GM23338 (cell line): ENCODE data around the gene ATP10B. TPM values are rescaled to one million over a fixed set of nuclear protein-coding genes. Genes with fewer than 3 reads are reported as not detected.

Source experiments
- ATAC-seq: fragments of 200-7000 bp; cut with Tn5 transposase; 3 replicates; pipeline ENCODE4 v1.9.1; 2020
- DNase-seq: peaks from one replicate; pipeline ENCODE4 v3.0.0-alpha.2; 2015; ENCODE audit warnings: low spot score
- H2AFZ ChIP-seq: fragments of 200-600 bp; sonication (generic); 2 replicates; pipeline ENCODE4 v1.8.0; 2016; ENCODE audit warnings: antibody characterized with exemption, mild to moderate bottlenecking, moderate library complexity
- H3F3A ChIP-seq: fragments of 200-600 bp; sonication (generic); replicated peaks from 2 replicates; pipeline ENCODE4 v1.8.0; 2017; ENCODE audit warnings: antibody characterized with exemption, mixed run types, low read depth
- H3K27ac ChIP-seq: fragments of 200-600 bp; sonication (generic); 2 replicates; pipeline ENCODE4 v1.6.1; 2016; ENCODE audit warnings: low read depth
- H3K27me3 ChIP-seq: fragments of 200-600 bp; sonication (generic); 2 replicates; pipeline ENCODE4 v1.8.0; 2016; ENCODE audit warnings: mild to moderate bottlenecking, mixed run types, moderate library complexity; ENCODE audit not compliant: insufficient read depth
- H3K36me3 ChIP-seq: fragments of 200-600 bp; sonication (generic); 2 replicates; pipeline ENCODE4 v1.8.0; 2016; ENCODE audit warnings: mild to moderate bottlenecking; ENCODE audit not compliant: insufficient read depth
- H3K4me1 ChIP-seq: fragments of 200-600 bp; sonication (generic); 2 replicates; pipeline ENCODE4 v1.8.0; 2016; ENCODE audit warnings: mild to moderate bottlenecking, moderate library complexity; ENCODE audit not compliant: insufficient read depth
- H3K4me2 ChIP-seq: fragments of 200-600 bp; sonication (generic); 2 replicates; pipeline ENCODE4 v1.7.1; 2017; ENCODE audit warnings: mixed run types
- H3K4me3 ChIP-seq: fragments of 200-600 bp; sonication (generic); 2 replicates; pipeline ENCODE4 v1.6.1; 2016; ENCODE audit warnings: mixed run types
- H3K79me2 ChIP-seq: fragments of 200-600 bp; sonication (generic); replicated peaks from 2 replicates; pipeline ENCODE4 v1.8.0; 2017; ENCODE audit warnings: mild to moderate bottlenecking; ENCODE audit not compliant: insufficient read depth
- H3K9me2 ChIP-seq: fragments of 200-600 bp; sonication (generic); 2 replicates; pipeline ENCODE4 v1.8.0; 2017; ENCODE audit not compliant: insufficient read depth
- H4K20me1 ChIP-seq: fragments of 200-600 bp; sonication (generic); replicated peaks from 2 replicates; pipeline ENCODE4 v1.8.0; 2017; ENCODE audit warnings: mild to moderate bottlenecking; ENCODE audit not compliant: insufficient read depth
- H3K27ac Mint-ChIP-seq: 2 replicates; pipeline ENCODE4 v1.8.0; 2020; ENCODE audit warnings: inconsistent platforms, mild to moderate bottlenecking, moderate library complexity, mixed read lengths
- H3K27me3 Mint-ChIP-seq: 3 replicates; pipeline ENCODE4 v1.8.0; 2022; ENCODE audit warnings: low read depth, mild to moderate bottlenecking, moderate library complexity, mixed read lengths, inconsistent platforms; ENCODE audit not compliant: insufficient read depth, poor library complexity
- H3K36me3 Mint-ChIP-seq: 3 replicates; pipeline ENCODE4 v1.8.0; 2021; ENCODE audit warnings: low read depth, mild to moderate bottlenecking, inconsistent platforms, moderate library complexity, mixed read lengths
- H3K4me1 Mint-ChIP-seq: 3 replicates; pipeline ENCODE4 v1.8.0; 2020; ENCODE audit warnings: mild to moderate bottlenecking, inconsistent platforms, mixed read lengths
- H3K4me3 Mint-ChIP-seq: 3 replicates; pipeline ENCODE4 v1.8.0; 2021; ENCODE audit warnings: moderate library complexity, mild to moderate bottlenecking, inconsistent platforms, mixed read lengths
- H3K9me3 Mint-ChIP-seq: 3 replicates; pipeline ENCODE4 v1.8.0; 2020; ENCODE audit warnings: moderate library complexity, mild to moderate bottlenecking, inconsistent platforms, mixed read lengths
- ETS1 ChIP-seq: IDR thresholded peaks from 2 replicates; pipeline ENCODE4 v1.6.1; 2016; ENCODE audit warnings: antibody characterized with exemption
- EZH2phosphoT487 ChIP-seq: fragments of 200-600 bp; sonication (generic); IDR thresholded peaks from one replicate; pipeline ENCODE4 v1.8.1; 2018; ENCODE audit warnings: antibody characterized with exemption; ENCODE audit not compliant: unreplicated experiment
- JUNB ChIP-seq: IDR thresholded peaks from one replicate; pipeline ENCODE4 v1.6.1; 2016; ENCODE audit warnings: antibody characterized with exemption; ENCODE audit not compliant: unreplicated experiment
- NANOG ChIP-seq: IDR thresholded peaks from 2 replicates; pipeline ENCODE4 v1.6.1; 2016; ENCODE audit warnings: antibody characterized with exemption, borderline replicate concordance
- POLR2AphosphoS5 ChIP-seq: IDR thresholded peaks from 2 replicates; pipeline ENCODE4 v1.6.1; 2016; ENCODE audit warnings: antibody characterized with exemption, low read depth
- STAT1 ChIP-seq: IDR thresholded peaks from one replicate; pipeline ENCODE4 v1.6.1; 2016; ENCODE audit warnings: antibody characterized with exemption; ENCODE audit not compliant: unreplicated experiment
- ZNF331 ChIP-seq: fragments of 250-450 bp; sonication (Bioruptor Pico); IDR thresholded peaks from 2 replicates; pipeline ENCODE4 v1.5.0; 2020; ENCODE audit warnings: low read depth, mild to moderate bottlenecking, moderate library complexity
- ZNF462 ChIP-seq: fragments of 250-450 bp; sonication (Bioruptor Pico); IDR thresholded peaks from 2 replicates; pipeline ENCODE4 v1.5.0; 2020; ENCODE audit warnings: mild to moderate bottlenecking, moderate library complexity
- polyA plus RNA-seq: library from polyadenylated mRNA; unstranded; fragments of >200 nt; fragmentation: Nextera tagmentation; extraction: Ambion mirVana; gene quantifications from 2 replicates; pipeline ENCODE4 v1.2.1, GENCODE V29; 2016
- total RNA-seq: library from RNA; depleted of rRNA; stranded (reverse); fragments of >200 nt; shearing (Covaris generic); gene quantifications from 2 replicates; pipeline ENCODE4 v1.2.3, GENCODE V29; 2014
- TF ChIP-seq, protein P1 (sequence below): IDR thresholded peaks from one replicate; pipeline ENCODE4 v1.6.1; 2018; ENCODE audit warnings: antibody characterized with exemption; ENCODE audit not compliant: unreplicated experiment
- TF ChIP-seq, protein P2 (sequence below), 2 experiments: fragments of 200-600 bp in 1 of 2; sonication (generic) in 1 of 2; conservative IDR thresholded peaks; 2 replicates each; pipeline versions ENCODE4 v1.5.1 to v1.6.1; 2016 to 2017; ENCODE audit warnings: antibody characterized with exemption in 2 of 2, low read depth in 2 of 2, mild to moderate bottlenecking in 2 of 2, moderate library complexity in 1 of 2

The ATP10B gene
- total and polyA plus RNA-seq, 2 experiments from 2014 or later, result 0.11 to 0.14 TPM

DNA sequence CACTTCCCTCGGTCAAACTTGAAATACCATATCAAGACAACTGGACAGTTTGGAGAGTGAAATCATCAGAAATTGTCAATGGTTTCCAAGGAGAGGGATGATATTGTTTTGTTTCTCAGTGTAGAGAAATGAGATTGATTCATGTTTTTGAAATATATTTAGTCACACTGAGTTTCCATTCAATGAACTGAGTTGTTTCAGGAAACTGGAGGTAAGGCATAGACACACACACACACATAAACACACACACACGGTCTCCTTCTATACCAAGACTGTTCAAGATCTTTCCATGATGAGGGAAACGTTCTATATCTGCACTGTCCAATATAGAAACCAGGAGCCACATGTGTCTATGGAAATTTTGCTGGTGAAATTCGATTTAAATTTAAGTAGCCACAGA lies 247.5 kb downstream of the ATP10B start:
- H3K4me3 Mint-ChIP-seq, result no peak overlapping the region
- Histone ChIP-seq H3K79me2 (no peaks in the 10 kb centered on the region), H3K4me2 (no peak overlapping the region), H4K20me1 (no peaks in the 10 kb centered on the region), H2AFZ (no peak overlapping the region), H3K9me2 (no peaks in the 10 kb centered on the region), H3K27ac (no peak overlapping the region), H3K27me3 (no peaks in the 10 kb centered on the region), H3K36me3 (no peaks in the 10 kb centered on the region), H3K4me3 (no peak overlapping the region), H3F3A (no peaks in the 10 kb centered on the region), H3K4me1 (no peaks in the 10 kb centered on the region)
- TF ChIP-seq POLR2AphosphoS5 (no peak), JUNB (no peak)
- no peaks in the 10 kb centered on the region for H3K9me3 Mint-ChIP-seq
- peaks cover 1% of the 10 kb centered on the region for H3K27me3 Mint-ChIP-seq
- H3K4me1 Mint-ChIP-seq, result no peaks in the 10 kb centered on the region
- ATAC-seq, result no peak
- DNase-seq, result no peak
- H3K27ac Mint-ChIP-seq, result no peak overlapping the region
- H3K36me3 Mint-ChIP-seq, result no peaks in the 10 kb centered on the region

- H3K4me3 Mint-ChIP-seq, result no peak overlapping the region
- no peaks in the 10 kb centered on the region for H3K27me3 ChIP-seq
- no peaks in the 10 kb centered on the region for H3K36me3 ChIP-seq
- no peak overlapping the region for H2AFZ ChIP-seq
- no peaks in the 10 kb centered on the region for H3K79me2 ChIP-seq
- no peaks in the 10 kb centered on the region for H3K36me3 Mint-ChIP-seq
- no peak overlapping the region for H3K27ac Mint-ChIP-seq
- H3F3A ChIP-seq, result no peaks in the 10 kb centered on the region
- no peaks in the 10 kb centered on the region for H4K20me1 ChIP-seq
- no peak overlapping the region for H3K4me3 ChIP-seq
- peaks cover 1% of the 10 kb centered on the region for H3K27me3 Mint-ChIP-seq
- H3K4me2 ChIP-seq, result no peak overlapping the region
- H3K9me2 ChIP-seq, result no peaks in the 10 kb centered on the region
- H3K4me1 Mint-ChIP-seq, result no peaks in the 10 kb centered on the region
- ATAC-seq (no peak), DNase-seq (no peak)
- no peak overlapping the region for H3K27ac ChIP-seq
- H3K4me1 ChIP-seq, result no peaks in the 10 kb centered on the region
- no peaks in the 10 kb centered on the region for H3K9me3 Mint-ChIP-seq
- TF ChIP-seq ZNF462 (CRISPR knock-in tag), result no peak
- TF ChIP-seq EZH2phosphoT487, result no peak
- no peak for TF ChIP-seq ETS1
- TF ChIP-seq POLR2AphosphoS5, result no peak
- TF ChIP-seq NANOG, result no peak
- no peak for TF ChIP-seq STAT1
- TF ChIP-seq, protein P1, sequence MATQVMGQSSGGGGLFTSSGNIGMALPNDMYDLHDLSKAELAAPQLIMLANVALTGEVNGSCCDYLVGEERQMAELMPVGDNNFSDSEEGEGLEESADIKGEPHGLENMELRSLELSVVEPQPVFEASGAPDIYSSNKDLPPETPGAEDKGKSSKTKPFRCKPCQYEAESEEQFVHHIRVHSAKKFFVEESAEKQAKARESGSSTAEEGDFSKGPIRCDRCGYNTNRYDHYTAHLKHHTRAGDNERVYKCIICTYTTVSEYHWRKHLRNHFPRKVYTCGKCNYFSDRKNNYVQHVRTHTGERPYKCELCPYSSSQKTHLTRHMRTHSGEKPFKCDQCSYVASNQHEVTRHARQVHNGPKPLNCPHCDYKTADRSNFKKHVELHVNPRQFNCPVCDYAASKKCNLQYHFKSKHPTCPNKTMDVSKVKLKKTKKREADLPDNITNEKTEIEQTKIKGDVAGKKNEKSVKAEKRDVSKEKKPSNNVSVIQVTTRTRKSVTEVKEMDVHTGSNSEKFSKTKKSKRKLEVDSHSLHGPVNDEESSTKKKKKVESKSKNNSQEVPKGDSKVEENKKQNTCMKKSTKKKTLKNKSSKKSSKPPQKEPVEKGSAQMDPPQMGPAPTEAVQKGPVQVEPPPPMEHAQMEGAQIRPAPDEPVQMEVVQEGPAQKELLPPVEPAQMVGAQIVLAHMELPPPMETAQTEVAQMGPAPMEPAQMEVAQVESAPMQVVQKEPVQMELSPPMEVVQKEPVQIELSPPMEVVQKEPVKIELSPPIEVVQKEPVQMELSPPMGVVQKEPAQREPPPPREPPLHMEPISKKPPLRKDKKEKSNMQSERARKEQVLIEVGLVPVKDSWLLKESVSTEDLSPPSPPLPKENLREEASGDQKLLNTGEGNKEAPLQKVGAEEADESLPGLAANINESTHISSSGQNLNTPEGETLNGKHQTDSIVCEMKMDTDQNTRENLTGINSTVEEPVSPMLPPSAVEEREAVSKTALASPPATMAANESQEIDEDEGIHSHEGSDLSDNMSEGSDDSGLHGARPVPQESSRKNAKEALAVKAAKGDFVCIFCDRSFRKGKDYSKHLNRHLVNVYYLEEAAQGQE, result no peak
- TF ChIP-seq JUNB, result no peak
- TF ChIP-seq, protein P2, sequence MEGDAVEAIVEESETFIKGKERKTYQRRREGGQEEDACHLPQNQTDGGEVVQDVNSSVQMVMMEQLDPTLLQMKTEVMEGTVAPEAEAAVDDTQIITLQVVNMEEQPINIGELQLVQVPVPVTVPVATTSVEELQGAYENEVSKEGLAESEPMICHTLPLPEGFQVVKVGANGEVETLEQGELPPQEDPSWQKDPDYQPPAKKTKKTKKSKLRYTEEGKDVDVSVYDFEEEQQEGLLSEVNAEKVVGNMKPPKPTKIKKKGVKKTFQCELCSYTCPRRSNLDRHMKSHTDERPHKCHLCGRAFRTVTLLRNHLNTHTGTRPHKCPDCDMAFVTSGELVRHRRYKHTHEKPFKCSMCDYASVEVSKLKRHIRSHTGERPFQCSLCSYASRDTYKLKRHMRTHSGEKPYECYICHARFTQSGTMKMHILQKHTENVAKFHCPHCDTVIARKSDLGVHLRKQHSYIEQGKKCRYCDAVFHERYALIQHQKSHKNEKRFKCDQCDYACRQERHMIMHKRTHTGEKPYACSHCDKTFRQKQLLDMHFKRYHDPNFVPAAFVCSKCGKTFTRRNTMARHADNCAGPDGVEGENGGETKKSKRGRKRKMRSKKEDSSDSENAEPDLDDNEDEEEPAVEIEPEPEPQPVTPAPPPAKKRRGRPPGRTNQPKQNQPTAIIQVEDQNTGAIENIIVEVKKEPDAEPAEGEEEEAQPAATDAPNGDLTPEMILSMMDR (conservative IDR thresholded peaks at IDR 0.05; ENCODE audit: low read depth in 2 of 2), result no peak
- no peak for TF ChIP-seq ZNF331 (CRISPR knock-in tag)
These were observed 249.3 kb downstream of the ATP10B start for GRCh38 chr5:160602744-160603143.
